Glomerular endothelial cell (primary cell): ENCODE data around the gene PXYLP1. TPM values are rescaled to one million over a fixed set of nuclear protein-coding genes. Genes with fewer than 3 reads are reported as not detected.

ENCODE experiments used
- DNase-seq: peaks from one replicate; pipeline ENCODE4 v3.0.0-alpha.2; 2011; ENCODE audit warnings: low read depth, low spot score; ENCODE audit errors: extremely low read depth
- total RNA-seq: library from RNA; depleted of rRNA; stranded (reverse); fragments of >200 nt; gene quantifications from 2 replicates; pipeline ENCODE4 v1.2.3, GENCODE V29; 2015

PXYLP1 gene
- total RNA-seq, 1 donor from 2014 or later, result 1.8 TPM

GRCh38 chr3:141269961-141270360 is 38.3 kb downstream of the PXYLP1 start:
- no peak for DNase-seq

GRCh38 chr3:141271279-141272030 is 39.8 kb downstream of the PXYLP1 start:
- no peak for DNase-seq

- DNase-seq, result no peak
Observed at GRCh38 chr3:141272906-141273662, 41.5 kb downstream of the PXYLP1 start.

GRCh38 chr3:141273700-141274410 is 42.2 kb downstream of the PXYLP1 start:
- no peak for DNase-seq

- no peak for DNase-seq
Observed at GRCh38 chr3:141274411-141275031, 42.9 kb downstream of the PXYLP1 start.

GRCh38 chr3:141275032-141275422 is 43.4 kb downstream of the PXYLP1 start:
- DNase-seq, result no peak

- DNase-seq, result no peak
Observed at GRCh38 chr3:141275511-141275910, 43.9 kb downstream of the PXYLP1 start.

- DNase-seq, result no peak
Observed at GRCh38 chr3:141275973-141276372, 44.3 kb downstream of the PXYLP1 start.

- no peak for DNase-seq
Observed at GRCh38 chr3:141276398-141276797, 44.8 kb downstream of the PXYLP1 start.

- no peak for DNase-seq
Observed at GRCh38 chr3:141277451-141277850, 45.8 kb downstream of the PXYLP1 start.

GRCh38 chr3:141278196-141279076 is 46.8 kb downstream of the PXYLP1 start:
- DNase-seq, result no peak

- DNase-seq, result no peak
Observed at GRCh38 chr3:141279077-141279967, 47.7 kb downstream of the PXYLP1 start.

- DNase-seq, result no peak
Observed at GRCh38 chr3:141280086-141280485, 48.5 kb downstream of the PXYLP1 start.

- DNase-seq, result no peak
Observed at GRCh38 chr3:141280690-141281089, 49.1 kb downstream of the PXYLP1 start.

GRCh38 chr3:141285570-141285969 is 53.9 kb downstream of the PXYLP1 start:
- no peak for DNase-seq

- DNase-seq, result no peak
Observed at GRCh38 chr3:141286856-141287255, 55.2 kb downstream of the PXYLP1 start.

GRCh38 chr3:141287326-141287725 is 55.7 kb downstream of the PXYLP1 start:
- DNase-seq, result no peak

- no peak for DNase-seq
Observed at GRCh38 chr3:141288336-141288990, 56.8 kb downstream of the PXYLP1 start.
